ENCODE results near the gene PDE10A.

DNA sequence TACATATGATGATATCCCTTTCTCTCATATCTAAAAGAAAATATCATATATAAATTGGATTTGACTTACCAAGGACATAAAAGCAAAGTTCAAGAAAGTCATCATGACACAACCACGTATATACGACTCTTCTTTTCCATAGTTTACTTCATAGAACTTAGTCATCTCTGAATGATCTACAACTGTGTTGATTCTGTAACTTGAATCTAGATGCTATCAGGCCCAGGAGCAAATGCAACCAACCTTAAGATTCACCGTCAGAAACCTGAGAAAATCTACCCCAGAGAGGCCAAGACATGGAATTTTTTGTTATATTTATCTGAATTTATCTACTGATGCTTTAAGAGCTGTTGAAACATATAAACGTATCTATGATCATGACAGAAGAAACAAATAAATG, 165.6 kb downstream of the PDE10A start:
- TF ChIP-seq, protein P1, sequence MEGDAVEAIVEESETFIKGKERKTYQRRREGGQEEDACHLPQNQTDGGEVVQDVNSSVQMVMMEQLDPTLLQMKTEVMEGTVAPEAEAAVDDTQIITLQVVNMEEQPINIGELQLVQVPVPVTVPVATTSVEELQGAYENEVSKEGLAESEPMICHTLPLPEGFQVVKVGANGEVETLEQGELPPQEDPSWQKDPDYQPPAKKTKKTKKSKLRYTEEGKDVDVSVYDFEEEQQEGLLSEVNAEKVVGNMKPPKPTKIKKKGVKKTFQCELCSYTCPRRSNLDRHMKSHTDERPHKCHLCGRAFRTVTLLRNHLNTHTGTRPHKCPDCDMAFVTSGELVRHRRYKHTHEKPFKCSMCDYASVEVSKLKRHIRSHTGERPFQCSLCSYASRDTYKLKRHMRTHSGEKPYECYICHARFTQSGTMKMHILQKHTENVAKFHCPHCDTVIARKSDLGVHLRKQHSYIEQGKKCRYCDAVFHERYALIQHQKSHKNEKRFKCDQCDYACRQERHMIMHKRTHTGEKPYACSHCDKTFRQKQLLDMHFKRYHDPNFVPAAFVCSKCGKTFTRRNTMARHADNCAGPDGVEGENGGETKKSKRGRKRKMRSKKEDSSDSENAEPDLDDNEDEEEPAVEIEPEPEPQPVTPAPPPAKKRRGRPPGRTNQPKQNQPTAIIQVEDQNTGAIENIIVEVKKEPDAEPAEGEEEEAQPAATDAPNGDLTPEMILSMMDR (conservative IDR thresholded peaks at IDR 0.05; ENCODE audit: low read depth, low read length), result no peak
- TF ChIP-seq EZH2 (IDR thresholded peaks at IDR 0.05; ENCODE audit: low read length, unreplicated experiment), result no peak

Measured in PC-3 (cell line).